Astrocyte (in vitro differentiated cells and primary cell): ENCODE data around the gene THRSP. TPM values are rescaled to one million over a fixed set of nuclear protein-coding genes. Genes with fewer than 3 reads are reported as not detected.

Experiments used
- DNase-seq: peaks from one replicate; pipeline ENCODE4 v3.0.0-alpha.2; 2010; ENCODE audit warnings: low read depth
- FAIRE-seq: peaks from 2 replicates; lab custom pipeline; 2011; peaks lifted over from hg19 to GRCh38; lab: Jason Lieb, UNC
- H2AFZ ChIP-seq: 2 replicates; pipeline ENCODE4 v1.6.0; 2012; ENCODE audit warnings: low read depth, low read length, inconsistent platforms
- H3K27ac ChIP-seq: 2 replicates; pipeline ENCODE4 v1.5.1; 2011; ENCODE audit warnings: low read depth, low read length, inconsistent platforms
- H3K27me3 ChIP-seq: 2 replicates; pipeline ENCODE4 v1.6.0; 2011; ENCODE audit warnings: low read length, inconsistent platforms; ENCODE audit not compliant: insufficient read depth
- H3K36me3 ChIP-seq: 2 replicates; pipeline ENCODE4 v1.5.1; 2011; ENCODE audit warnings: low read length, inconsistent platforms; ENCODE audit not compliant: insufficient read depth
- H3K4me1 ChIP-seq: 2 replicates; pipeline ENCODE4 v1.5.1; 2011; ENCODE audit warnings: low read length, inconsistent platforms; ENCODE audit not compliant: insufficient read depth
- H3K4me2 ChIP-seq: 2 replicates; pipeline ENCODE4 v1.6.0; 2012; ENCODE audit warnings: low read length, inconsistent platforms
- H3K4me3 ChIP-seq: 2 replicates; pipeline ENCODE4 v1.5.1; 2011; ENCODE audit warnings: low read depth, mild to moderate bottlenecking, low read length, inconsistent platforms; ENCODE audit not compliant: insufficient read depth
- H3K79me2 ChIP-seq: 2 replicates; pipeline ENCODE4 v1.6.0; 2012; ENCODE audit warnings: mild to moderate bottlenecking, low read length, inconsistent platforms; ENCODE audit not compliant: insufficient read depth
- H3K9ac ChIP-seq: 2 replicates; pipeline ENCODE4 v1.6.0; 2012; ENCODE audit warnings: mild to moderate bottlenecking, low read length, inconsistent platforms
- H3K9me3 ChIP-seq: 2 replicates; pipeline ENCODE4 v1.5.1; 2012; ENCODE audit warnings: low read depth, mild to moderate bottlenecking, low read length, inconsistent platforms; ENCODE audit not compliant: insufficient read depth
- H4K20me1 ChIP-seq: 2 replicates; pipeline ENCODE4 v1.6.0; 2012; ENCODE audit warnings: low read length, inconsistent platforms; ENCODE audit not compliant: insufficient read depth
- H3K27ac Mint-ChIP-seq: one replicate; pipeline ENCODE4 v1.8.0; 2021; ENCODE audit warnings: mild to moderate bottlenecking, mixed read lengths; ENCODE audit not compliant: unreplicated experiment
- H3K27me3 Mint-ChIP-seq: one replicate; pipeline ENCODE4 v1.8.0; 2021; ENCODE audit warnings: low read depth, mixed read lengths; ENCODE audit not compliant: unreplicated experiment
- H3K36me3 Mint-ChIP-seq: one replicate; pipeline ENCODE4 v1.8.0; 2021; ENCODE audit warnings: low read depth, mixed read lengths; ENCODE audit not compliant: unreplicated experiment
- H3K4me1 Mint-ChIP-seq: one replicate; pipeline ENCODE4 v1.8.0; 2021; ENCODE audit warnings: low read depth, mixed read lengths; ENCODE audit not compliant: unreplicated experiment
- H3K4me3 Mint-ChIP-seq: one replicate; pipeline ENCODE4 v1.8.0; 2021; ENCODE audit warnings: mild to moderate bottlenecking, moderate library complexity, mixed read lengths; ENCODE audit not compliant: unreplicated experiment
- H3K9me3 Mint-ChIP-seq: one replicate; pipeline ENCODE4 v1.8.0; 2021; ENCODE audit warnings: mild to moderate bottlenecking, mixed read lengths; ENCODE audit not compliant: unreplicated experiment
- CTCF ChIP-seq: IDR thresholded peaks from 2 replicates; pipeline ENCODE4 v1.5.1; 2011; ENCODE audit warnings: low read depth, mild to moderate bottlenecking, inconsistent platforms, low read length, moderate library complexity; ENCODE audit not compliant: insufficient read depth
- EZH2 ChIP-seq: IDR thresholded peaks from 2 replicates; pipeline ENCODE4 v1.6.1; 2012; ENCODE audit warnings: mild to moderate bottlenecking, low read length, inconsistent platforms; ENCODE audit not compliant: insufficient read depth
- total RNA-seq: library from RNA; stranded (reverse); gene quantifications from 2 replicates; pipeline ENCODE4 v1.2.1, GENCODE V29; 2021

Gene THRSP
- total RNA-seq, 1 donor from 2014 or later, result not detected

GRCh38 chr11:78019808-78020207 lies 43.9 kb upstream of the THRSP start:
- H4K20me1 ChIP-seq, result no peaks in the 10 kb centered on the region
- Mint-ChIP-seq H3K4me1 (peaks cover 13% of the 10 kb centered on the region), H3K9me3 (no peaks in the 10 kb centered on the region), H3K27ac (peak overlapping the region; percentile 6), H3K36me3 (peaks cover 4% of the 10 kb centered on the region), H3K27me3 (peaks cover 12% of the 10 kb centered on the region), H3K4me3 (no peak overlapping the region)
- H2AFZ ChIP-seq, result no peak overlapping the region
- no peaks in the 10 kb centered on the region for H3K36me3 ChIP-seq
- H3K4me3 ChIP-seq, result no peak overlapping the region
- H3K9ac ChIP-seq, result no peak overlapping the region
- no peaks in the 10 kb centered on the region for H3K9me3 ChIP-seq
- H3K27ac ChIP-seq, result no peak overlapping the region
- H3K4me2 ChIP-seq, result peak overlapping the region; percentile 6
- no peaks in the 10 kb centered on the region for H3K79me2 ChIP-seq
- H3K4me1 ChIP-seq, result no peaks in the 10 kb centered on the region
- peak; percentile 46 for DNase-seq
- FAIRE-seq, result no peak
- TF ChIP-seq CTCF (no peak), EZH2 (no peak)
- H3K27me3 ChIP-seq, result no peaks in the 10 kb centered on the region

GRCh38 chr11:78020246-78020645 lies 43.4 kb upstream of the THRSP start:
- Mint-ChIP-seq H3K4me1 (peaks cover 13% of the 10 kb centered on the region), H3K27me3 (peaks cover 9% of the 10 kb centered on the region), H3K4me3 (no peak overlapping the region), H3K9me3 (no peaks in the 10 kb centered on the region), H3K27ac (peak overlapping the region; percentile 6), H3K36me3 (peaks cover 4% of the 10 kb centered on the region)
- Histone ChIP-seq H4K20me1 (no peaks in the 10 kb centered on the region), H3K4me3 (no peak overlapping the region), H2AFZ (no peak overlapping the region), H3K4me1 (no peaks in the 10 kb centered on the region), H3K27ac (no peak overlapping the region), H3K9me3 (no peaks in the 10 kb centered on the region), H3K36me3 (no peaks in the 10 kb centered on the region), H3K9ac (no peak overlapping the region), H3K79me2 (no peaks in the 10 kb centered on the region), H3K4me2 (peak overlapping the region; percentile 6), H3K27me3 (no peaks in the 10 kb centered on the region)
- TF ChIP-seq CTCF (no peak), EZH2 (no peak)
- FAIRE-seq (no peak), DNase-seq (no peak)

DNA sequence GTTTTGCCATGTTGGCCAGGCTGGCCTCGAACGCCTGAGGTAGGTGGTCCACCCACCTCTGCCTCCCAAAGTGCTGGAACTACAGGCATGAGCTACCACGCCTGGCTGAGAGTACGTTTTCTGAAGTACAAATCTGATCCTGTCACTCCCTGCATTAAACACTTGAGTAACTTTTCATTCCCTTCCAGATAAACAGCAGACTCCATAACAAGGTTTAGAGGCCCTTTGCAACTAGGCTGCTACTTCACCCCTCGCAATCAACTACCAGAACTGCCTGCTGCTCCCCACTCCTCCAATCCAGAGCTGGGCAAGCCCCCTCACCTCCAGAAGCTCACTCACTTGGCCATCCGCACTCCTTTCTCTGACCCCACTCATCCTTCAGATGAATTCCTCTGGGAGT lies 42.0 kb upstream of the THRSP start:
- Histone ChIP-seq H3K4me1 (no peaks in the 10 kb centered on the region), H3K4me3 (no peak overlapping the region), H3K36me3 (no peaks in the 10 kb centered on the region), H4K20me1 (no peaks in the 10 kb centered on the region), H3K9ac (no peak overlapping the region), H3K4me2 (no peak overlapping the region), H3K9me3 (no peaks in the 10 kb centered on the region), H3K79me2 (no peaks in the 10 kb centered on the region), H2AFZ (no peak overlapping the region), H3K27ac (no peak overlapping the region), H3K27me3 (no peaks in the 10 kb centered on the region)
- Mint-ChIP-seq H3K9me3 (no peaks in the 10 kb centered on the region), H3K4me1 (peaks cover 13% of the 10 kb centered on the region), H3K27me3 (peaks cover 9% of the 10 kb centered on the region), H3K4me3 (peak overlapping the region; percentile 1), H3K27ac (no peak overlapping the region), H3K36me3 (no peaks in the 10 kb centered on the region)
- FAIRE-seq (no peak), DNase-seq (no peak)
- TF ChIP-seq EZH2 (no peak), CTCF (no peak)
